Hepatic stellate cell (primary cell): ENCODE results near the gene FUBP3.
"Not testable (repeated sequence)": the region's sequence is repeated elsewhere in the genome, so short reads cannot be mapped to it uniquely, and the experiment has no call there.

Source experiments
- DNase-seq: peaks from one replicate; pipeline ENCODE4 v3.0.0; 2011; ENCODE audit warnings: low spot score

Gene FUBP3

DNA sequence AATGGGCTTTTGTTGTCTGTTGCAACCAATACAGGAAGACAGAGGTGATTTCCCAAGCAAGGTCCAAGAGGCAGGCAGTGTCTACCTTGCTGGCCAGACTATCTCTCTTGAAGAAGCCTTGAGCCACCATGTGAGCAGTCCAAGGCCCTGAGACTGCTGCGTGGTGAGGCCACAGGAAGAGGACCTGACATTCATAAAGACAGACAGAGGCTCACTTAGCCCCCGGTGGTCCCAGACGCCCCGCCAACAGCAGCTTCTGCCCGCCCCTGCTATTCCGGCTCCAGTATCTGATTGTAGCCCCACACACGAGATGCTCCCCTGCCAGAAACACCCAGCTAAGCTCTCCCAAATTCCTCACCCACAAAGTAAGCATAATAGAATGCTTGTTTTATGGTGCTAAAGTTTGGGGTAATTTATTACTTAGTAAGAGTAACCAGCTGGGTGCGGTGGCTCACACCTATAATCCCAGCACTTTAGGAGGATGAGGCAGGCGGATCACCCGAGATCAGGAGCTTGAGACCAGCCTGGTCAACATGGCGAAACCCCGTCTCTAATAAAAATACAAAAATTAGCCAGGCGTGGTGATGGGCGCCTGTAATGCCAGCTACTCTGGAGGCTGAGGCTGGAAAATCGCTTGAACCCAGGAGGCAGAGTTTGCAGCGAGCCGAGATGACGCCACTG is 22.8 kb upstream of the FUBP3 start:
- no peak for DNase-seq

DNA sequence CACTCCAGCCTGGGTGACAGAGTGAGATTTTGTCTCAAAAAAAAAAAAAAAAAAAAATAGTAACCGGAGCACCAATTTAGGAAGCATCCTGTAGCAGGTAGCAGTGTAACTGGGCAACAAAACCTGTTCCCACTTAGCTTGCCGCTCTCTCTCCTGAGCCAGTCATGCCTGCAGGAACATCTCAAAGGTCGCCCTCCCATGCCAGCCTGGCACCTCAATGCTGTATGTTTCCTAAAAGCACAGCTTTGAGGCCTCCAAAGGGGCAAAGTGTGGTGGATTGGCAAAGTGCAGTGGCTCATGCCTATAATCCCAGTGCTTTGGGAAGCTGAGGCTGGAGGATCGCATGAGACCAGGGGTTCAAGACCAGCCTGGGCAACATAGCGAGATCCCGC is 22.3 kb upstream of the FUBP3 start:
- DNase-seq: no peak

DNA sequence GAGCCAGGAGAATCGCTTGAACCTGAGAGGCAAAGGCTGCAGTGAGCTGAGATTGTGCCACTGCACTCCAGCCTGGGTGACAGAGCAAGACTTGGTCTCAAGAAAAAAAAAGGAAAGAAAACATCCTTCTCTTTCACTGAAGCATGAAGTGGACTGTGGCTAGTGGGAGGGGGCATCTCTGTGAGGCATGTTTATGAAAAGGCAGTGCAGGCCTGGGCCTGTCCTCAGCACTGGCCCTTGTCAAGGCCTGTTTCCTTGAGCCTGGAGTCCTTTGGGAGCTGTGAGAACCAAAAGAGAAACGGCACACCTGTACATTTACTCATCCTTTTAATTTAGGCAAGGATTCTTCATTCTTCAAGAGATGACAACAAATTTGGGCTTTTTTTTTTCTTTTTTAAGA is 18.3 kb upstream of the FUBP3 start:
- no peak for DNase-seq

DNA sequence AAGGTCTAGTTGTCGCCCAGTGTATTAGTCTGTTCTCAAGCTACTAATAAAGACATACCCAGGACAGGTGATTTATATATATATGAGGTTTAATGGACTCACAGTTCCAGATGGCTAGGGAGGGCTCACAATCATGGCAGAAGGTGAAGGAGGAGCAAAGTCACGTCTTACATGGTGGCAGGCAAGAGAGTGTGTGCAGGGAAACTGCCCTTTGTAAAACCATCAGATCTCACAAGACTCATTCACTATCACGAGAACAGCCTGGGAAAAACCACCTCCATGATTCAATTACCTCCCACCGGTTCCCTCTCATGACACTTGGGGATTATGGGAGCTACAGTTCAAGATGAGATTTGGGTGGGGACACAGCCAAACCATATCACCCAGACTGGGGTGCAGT is 16.9 kb upstream of the FUBP3 start:
- not testable (repeated sequence) for DNase-seq

DNA sequence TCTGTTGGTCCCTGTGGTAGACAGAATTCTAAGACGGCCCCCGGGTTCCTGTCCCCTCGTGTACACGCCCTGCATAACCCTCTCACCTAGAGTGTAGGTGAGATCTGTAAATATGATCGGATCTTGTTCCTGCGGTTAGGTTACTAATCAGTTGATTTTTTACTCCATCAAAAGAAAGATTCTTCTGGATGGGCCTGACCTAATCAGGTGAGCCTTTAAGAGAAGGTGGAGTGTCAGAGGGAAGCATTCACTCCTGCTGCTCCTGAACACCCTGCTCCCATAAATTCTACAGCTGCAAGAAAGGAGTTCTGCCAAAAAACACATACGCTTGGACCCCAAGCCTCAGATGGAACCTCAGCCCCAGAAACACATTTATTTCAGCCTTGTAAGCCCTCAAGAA is 15.6 kb upstream of the FUBP3 start:
- no peak for DNase-seq

DNA sequence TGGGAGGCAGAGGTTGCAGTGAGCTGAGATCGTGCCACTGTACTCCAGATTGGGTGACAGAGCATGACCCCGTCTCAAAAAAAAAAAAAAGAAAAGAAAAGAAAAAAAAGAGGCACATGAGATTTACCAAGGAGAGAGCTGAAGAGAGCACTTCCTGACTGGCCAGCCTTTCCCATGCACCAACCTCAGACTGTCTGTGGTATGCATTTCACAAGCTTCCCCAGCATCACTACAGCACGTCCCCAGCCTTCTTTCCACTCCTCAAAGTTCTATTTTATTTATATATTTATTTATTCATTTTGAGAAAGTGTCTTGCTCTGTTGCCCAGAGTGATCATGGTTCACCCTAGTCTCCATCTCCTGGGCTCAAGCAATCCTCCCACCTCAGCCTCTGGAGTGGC is 13.6 kb upstream of the FUBP3 start:
- DNase-seq: no peak

DNA sequence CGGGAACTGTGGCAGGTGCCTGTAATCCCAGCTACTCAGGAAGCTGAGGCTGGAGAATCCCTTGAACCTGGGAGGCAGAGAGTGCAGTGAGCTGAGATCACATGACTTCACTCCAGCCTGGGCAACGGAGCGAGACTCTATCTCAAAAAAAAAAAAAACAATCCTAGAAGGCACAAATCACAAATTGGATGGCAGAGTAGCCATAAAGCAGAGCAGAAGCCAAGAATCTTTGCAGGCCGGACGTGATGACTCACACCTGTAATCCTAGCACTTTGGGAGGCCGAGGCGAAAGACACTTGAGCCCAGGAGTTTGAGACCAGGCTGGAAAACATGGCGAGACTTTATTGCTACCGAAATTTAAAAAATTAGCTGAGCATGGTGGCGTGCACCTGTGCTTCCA is 9.2 kb upstream of the FUBP3 start:
- DNase-seq: no peak

DNA sequence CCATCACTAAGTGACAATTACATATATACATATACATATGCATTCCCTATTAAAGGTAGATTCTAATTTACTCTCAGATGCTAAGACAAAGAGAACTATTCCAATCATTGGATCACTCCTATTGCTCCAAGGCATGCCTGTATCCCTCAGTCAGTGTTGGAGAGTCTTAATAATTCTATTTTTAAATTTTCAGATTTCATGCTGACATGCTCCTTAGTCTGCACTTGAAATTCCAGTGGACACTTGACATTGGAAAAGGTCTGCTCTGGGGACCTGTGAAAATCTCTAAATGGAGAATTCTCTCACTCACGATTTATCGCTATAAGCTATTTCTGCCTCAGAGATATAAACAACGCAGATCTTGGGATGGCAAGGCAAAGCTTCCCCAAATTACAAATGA is 3.9 kb upstream of the FUBP3 start:
- no peak for DNase-seq

DNA sequence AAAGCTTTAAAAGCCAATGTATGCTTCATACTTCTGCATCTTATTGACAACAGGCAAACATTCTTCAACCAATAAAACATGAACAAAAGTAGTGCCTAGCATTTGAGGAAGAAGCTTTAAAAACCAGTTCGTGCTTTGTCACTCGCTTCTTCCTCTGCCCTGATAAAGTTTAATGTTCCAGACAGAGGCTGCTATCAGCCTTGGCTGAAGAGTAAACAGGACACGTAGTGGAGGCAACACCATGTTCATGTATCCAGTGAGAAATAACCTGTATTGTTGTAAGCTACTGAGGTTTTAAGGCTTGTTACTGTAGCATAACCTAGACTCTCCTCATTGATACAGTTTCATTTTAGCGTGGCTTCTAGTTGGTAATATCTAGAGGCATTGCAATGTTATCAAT is 3.2 kb upstream of the FUBP3 start:
- no peak for DNase-seq

DNA sequence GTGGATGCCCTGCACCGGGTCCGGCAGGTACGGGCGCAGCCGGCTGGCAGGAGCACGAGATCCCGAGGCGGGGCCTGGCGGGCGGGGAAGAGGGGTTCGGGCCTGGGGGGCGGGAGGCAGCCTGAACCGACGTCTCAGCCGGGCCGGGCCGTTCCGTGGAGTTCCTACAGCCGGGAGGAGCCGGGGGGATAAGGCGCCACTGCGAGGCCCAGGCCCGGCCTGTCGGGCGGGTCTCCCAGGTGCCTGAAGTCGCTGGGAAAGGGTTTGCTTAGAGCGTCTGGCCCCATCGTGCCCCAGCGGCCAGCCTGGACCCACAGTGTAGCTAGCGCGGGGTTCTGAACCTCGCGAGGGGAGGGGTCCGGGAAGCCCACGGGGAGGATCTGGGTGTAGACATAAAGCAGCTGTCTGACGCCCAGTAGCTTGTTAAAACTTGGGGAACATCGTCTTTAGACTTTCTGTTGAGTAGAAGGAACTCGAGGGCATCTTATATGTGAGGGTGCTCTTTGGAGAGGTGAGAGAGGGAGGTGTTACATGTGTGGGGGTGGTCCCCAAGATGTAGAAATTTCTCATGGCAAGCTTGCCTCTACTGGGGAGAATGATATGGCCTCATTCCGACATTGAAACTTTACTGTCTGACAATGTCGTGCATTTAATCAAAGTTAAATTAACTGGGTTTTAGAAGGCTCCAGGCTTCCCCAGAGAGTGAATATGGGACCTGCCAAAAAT is 524 bp downstream of the FUBP3 start:
- peak; percentile 37 for DNase-seq

DNA sequence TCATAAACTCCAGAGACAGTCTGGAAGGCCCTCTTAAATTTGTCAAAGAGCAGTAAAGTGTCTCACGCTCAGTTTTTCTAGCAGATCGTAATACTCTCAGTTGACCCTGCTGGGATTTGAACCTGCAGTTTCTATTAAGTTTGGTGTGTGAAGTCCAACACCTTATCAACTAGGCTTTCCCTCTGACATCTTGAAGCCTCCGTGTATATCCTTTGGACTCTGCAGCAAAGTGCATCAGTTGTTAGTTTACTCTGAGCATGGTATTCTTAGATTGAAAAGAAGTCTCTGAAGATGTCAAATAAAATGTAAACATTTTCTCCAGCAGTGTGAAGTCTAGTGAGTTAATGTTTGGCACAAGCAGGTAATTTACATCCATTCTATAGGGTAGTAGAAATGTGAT is 2.4 kb downstream of the FUBP3 start:
- no peak for DNase-seq

DNA sequence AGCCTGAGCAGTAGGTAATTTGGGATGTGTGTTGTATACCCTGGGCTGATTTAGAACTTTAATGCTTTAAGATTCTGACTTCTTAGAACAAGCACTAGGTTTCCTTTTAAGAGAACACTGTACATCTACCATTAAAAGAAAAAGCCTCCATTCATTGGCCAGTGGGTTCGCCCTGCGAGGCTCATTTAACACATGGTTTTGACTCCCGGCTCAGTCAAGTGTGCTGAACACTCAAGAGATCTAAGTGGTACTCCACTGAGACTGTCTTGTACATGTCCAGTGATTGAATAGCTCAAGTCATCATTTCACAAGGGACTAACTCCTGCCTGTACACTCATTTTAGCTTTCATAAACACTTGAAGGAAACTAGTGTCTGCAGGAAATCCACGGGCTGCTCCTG is 3.9 kb downstream of the FUBP3 start:
- no peak for DNase-seq

DNA sequence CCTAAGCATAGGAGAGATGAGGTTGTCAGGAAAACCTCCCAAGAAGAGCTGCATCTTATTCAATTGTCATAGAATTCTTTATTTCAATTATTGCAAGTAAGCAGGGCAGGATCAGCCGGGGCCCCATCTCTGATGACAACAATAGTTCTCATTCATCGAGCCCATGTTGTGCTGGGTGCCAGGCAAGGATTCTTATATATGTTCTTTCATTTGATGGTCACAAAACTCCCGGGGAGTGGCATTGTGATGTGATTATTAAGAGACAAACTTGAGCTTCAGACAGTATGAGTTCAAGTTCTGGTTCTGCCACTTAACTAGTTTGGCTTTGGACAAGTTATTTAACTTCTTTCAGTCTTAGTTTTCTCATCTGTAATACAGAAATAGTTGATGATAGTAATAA is 8.5 kb downstream of the FUBP3 start:
- no peak for DNase-seq

DNA sequence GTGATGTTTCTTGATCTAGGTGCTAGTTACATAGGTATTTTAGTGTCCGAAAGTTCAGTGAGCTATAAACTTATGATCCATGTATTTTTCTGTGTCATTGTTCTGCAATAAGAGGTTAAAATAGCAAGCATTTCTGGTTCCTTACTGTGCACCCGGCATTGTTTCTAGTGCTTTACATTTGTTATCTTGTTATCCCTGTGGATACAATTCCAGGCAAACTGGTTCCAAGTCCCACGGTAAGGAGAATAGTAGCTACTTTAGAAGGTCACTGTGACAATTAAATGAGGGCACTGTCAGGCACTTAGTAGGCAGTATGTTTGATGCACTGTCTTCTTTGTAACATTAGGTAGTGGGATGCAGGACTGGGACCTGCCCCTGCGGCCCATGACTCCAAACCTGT is 9.0 kb downstream of the FUBP3 start:
- no peak for DNase-seq

DNA sequence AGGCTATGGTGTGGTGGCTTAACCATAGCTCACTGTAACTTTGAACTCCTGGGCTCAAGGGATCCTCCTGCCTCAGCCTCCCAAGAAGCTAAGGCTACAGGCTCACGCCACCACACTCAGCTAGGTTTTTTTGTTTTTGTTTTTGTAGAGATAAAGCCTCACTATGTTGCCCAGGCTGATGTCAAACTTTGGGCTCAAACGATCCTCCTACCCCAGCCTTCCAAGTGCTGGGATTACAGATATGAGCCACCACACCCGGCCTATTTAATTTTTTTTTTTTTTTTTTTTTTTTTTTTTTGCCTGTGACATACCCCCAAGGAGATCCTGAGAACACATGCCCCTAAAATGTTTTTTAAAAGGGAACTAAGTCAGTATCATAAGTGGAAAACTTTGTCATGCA is 10.4 kb downstream of the FUBP3 start:
- no peak for DNase-seq

DNA sequence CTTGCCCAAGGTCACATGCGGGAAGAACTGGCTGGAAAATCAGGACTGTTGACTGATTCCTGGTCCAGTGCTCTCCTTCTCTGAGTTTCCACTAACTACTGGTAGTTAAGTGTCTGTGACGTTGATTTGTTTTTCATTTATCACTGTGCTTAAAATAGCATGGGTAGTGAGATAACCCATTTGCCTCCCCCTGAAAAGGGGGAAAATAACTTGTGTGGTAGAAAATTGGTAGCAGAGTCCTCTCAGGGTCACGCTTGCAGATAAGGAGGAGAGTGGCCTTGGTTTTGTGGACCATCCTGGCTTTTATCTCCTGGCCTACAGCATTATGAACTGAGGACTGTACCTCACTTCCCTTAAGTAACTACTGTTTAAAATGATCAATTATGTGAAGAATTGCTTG is 10.9 kb downstream of the FUBP3 start:
- DNase-seq: no peak

DNA sequence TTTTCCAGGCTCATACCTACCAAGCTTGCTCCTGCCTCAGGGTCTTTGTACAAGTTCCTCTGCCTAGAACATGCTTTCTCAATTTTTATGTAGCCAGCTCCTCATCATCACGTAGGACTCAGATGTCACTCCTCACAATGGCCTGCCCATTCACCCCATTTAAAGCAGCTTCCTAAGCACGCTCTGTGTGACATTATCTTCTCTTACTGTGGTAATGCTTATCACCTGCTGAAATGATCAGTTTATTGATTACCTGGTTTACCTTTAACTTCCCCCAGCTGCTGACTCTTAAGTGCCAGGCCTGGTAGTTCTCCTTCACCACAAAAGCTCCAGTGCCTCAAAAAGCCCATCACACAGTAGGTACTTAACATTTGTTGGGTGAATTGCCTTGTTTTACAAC is 13.6 kb downstream of the FUBP3 start:
- DNase-seq: no peak

DNA sequence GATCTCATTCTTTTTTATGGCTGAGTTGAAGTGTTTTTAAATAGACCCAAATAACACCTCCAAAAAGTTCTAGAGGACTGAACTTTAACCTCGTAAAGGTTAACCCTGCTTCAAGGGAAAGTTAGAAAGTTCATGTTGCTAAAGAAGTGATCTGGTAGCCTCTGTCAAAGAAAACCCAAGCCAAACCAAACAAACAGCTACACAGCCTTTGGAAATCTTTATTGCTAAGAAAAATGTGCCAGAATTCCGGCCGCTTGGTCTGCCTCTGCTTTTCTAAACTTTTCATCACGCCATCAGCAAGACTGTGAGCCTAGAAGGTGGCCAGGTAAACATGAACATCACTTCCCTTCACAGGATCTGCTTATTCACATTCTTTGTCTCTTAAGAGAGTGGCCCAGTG is 17.9 kb downstream of the FUBP3 start:
- no peak for DNase-seq

DNA sequence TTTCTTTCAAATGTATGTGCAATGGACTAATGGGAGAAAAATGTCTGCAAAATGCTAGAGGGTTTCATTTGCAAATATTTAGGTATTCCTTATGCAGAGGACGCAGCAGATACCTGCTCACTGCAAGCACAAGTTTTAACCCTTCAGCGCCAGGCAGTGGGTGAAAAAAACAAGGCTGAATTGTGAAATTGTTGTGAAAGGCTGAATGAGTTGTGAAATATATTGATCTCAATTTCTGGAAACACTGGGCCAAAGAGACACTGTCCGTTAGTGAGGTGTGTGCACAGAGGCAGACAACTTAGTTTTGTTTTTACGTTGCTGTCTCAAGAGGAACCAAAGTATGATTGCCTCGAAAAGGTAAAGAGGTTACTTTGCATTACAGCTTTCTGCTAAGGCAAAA is 18.8 kb downstream of the FUBP3 start:
- no peak for DNase-seq

DNA sequence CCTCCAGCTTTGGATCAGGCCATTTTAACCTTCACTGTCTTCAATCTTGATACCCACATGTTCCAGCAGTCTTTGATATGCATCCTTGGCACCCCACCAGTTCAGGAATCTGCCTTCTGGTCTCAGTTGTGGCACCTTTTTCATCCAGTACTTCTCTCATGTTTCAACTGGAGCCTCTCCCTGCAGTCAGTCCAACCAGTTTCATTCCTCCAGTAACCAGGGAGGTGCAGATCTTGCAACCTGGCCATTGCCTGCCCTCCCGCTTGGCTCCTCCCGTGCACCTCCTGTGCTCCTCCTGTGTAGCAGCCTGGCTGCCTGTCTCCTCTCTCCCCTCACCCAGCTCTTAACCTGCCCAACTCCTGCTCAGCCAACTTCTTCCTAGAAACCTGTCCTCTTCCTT is 20.2 kb downstream of the FUBP3 start:
- no peak for DNase-seq

DNA sequence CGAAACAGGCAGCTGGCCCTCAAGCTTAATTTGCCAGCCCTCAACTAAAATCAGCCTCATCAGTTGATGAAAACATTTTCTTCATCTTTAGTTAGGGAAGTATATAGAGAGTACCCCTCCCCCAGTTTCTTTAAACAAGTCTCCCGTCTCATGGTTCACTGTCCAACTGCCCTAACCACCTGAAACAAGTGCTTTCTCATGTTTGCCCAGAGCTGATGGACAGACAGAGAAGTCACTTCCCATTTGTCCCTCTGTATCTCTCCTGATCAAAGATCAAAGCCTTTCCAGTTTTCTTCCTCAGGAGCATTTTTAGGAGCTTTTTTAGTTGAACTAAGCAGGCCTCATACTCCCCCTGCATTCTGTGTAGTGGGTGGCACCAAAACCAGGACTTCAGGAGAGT is 21.7 kb downstream of the FUBP3 start:
- DNase-seq: no peak

DNA sequence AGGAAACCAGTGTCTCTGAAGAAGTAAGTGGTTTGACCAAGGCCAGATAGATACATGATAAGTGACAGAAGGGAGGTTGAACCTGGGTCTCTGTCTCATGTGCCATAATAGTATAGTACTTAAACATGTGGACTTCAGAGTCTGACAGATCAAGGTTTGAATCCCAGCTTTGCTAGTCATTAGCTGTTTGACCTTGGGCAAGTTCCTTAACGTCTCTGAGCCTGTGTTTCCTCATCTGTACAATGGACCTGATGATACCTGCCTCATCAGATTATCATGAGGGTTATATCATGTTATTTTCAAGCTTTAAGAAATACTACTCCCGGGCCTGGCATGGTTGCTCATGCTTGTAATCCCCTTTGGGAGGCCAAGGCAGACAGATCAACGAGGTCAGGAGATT is 24.9 kb downstream of the FUBP3 start:
- DNase-seq: no peak

DNA sequence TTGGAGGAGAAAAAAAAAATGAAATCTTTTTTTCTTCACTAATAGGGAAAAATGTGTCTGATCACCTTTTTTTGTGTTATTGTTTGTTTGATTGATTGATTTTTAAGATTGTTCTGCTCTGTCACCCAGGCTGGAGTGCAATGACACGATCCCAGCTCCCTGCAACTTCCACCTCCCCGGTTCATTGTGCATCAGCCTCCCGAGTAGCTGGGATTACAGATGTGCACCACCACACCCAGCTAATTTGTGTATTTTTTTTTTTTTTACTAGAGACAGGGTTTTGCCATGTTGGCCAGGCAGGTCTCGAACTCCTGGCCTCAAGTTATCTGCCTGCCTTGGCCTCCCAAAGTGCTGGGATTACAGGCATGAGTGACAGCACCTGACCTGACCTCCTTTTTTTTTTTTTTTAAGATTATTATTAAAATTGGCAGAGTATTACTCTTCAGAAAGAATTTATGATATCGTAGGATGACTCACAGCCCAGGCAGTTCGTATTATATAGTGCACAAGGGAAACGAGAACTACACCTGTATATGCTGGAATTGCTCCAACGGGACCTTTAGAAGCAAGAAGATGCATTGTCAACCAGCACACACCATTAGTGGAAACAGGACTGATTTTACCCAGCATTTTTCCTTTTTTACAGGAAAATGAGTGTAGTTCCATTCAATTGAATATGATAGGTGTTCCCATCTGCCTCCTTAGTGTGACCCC is 27.7 kb downstream of the FUBP3 start:
- no peak for DNase-seq
